ENCODE data around the gene OGFOD3.
A peak's percentile ranks its signal among the peaks of the same experiment; 100 is the strongest.

Gene OGFOD3

DNA sequence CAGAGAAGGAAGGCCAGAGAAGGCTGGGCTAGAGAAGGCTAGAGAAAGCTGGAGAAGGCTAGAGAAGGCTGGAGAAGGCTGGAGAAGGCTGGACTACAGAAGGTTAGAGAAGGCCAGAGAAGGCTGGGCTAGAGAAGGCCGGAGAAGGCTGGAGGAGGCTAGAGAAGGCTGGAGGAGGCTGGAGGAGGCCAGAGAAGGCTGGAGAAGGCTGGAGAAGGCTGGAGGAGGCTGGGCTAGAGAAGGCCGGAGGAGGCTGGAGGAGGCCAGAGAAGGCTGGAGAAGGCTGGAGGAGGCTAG is 6.4 kb upstream of the OGFOD3 start:
- DNase-seq (ENCODE audit: low read depth), result no peak
- no peak overlapping the region for H3K4me3 ChIP-seq (ENCODE audit: low read depth, low read length)
- TF ChIP-seq POLR2A (IDR thresholded peaks at IDR 0.05; ENCODE audit: extremely low read depth, insufficient read length), result no peak
- TF ChIP-seq, protein P1, sequence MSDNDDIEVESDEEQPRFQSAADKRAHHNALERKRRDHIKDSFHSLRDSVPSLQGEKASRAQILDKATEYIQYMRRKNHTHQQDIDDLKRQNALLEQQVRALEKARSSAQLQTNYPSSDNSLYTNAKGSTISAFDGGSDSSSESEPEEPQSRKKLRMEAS (IDR thresholded peaks at IDR 0.05; ENCODE audit: low read depth, low read length), result no peak
- TF ChIP-seq, protein P2, sequence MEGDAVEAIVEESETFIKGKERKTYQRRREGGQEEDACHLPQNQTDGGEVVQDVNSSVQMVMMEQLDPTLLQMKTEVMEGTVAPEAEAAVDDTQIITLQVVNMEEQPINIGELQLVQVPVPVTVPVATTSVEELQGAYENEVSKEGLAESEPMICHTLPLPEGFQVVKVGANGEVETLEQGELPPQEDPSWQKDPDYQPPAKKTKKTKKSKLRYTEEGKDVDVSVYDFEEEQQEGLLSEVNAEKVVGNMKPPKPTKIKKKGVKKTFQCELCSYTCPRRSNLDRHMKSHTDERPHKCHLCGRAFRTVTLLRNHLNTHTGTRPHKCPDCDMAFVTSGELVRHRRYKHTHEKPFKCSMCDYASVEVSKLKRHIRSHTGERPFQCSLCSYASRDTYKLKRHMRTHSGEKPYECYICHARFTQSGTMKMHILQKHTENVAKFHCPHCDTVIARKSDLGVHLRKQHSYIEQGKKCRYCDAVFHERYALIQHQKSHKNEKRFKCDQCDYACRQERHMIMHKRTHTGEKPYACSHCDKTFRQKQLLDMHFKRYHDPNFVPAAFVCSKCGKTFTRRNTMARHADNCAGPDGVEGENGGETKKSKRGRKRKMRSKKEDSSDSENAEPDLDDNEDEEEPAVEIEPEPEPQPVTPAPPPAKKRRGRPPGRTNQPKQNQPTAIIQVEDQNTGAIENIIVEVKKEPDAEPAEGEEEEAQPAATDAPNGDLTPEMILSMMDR (IDR thresholded peaks at IDR 0.05; ENCODE audit: low read depth, low read length), result no peak
- no peak for TF ChIP-seq MYC (IDR thresholded peaks at IDR 0.05; ENCODE audit: low read depth, low read length)

DNA sequence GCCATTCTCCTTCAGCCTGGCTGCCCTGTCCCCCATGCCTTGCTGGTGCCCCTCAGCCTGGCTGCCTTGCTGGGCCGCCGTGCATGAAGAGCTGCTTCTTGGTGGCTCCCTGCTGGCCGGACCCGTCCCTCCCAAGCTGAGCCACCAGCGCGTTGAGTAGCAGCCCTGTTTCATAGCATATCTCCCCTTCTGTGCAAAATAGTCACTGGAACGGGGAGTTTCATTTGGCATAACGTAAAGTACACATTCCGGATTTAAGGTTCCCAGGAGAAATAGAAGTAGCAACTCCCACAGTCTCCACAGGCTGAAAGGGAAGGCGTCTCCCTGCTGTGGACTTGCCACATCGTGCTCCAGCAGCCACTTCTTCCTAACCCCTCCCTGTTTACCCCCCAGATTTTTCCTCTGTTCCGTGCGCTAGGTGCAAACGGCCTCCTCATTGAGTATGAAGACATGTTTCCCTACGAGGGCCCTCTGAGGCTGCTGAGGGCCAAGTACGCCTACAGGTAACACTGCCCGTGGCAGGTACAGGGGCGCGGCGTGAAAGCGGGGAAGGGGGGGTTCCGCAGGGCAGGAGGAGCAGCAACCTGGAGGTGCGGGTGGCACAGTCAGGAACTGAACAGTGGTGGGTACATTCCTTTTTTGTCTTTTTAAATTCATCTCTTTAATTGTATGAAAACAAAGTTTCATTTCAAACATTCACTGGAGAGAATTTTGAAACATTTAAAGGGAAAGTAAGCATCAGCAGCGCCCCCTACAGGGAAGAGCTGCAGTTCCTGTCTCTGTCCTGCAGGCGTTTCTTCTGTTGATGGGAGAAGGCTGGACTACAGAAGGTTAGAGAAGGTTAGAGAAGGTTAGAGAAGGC is 5.8 kb upstream of the OGFOD3 start:
- no peak overlapping the region for H3K4me3 ChIP-seq (ENCODE audit: low read depth, low read length)
- peak; percentile 72 for DNase-seq (ENCODE audit: low read depth)
- no peak for TF ChIP-seq POLR2A (IDR thresholded peaks at IDR 0.05; ENCODE audit: extremely low read depth, insufficient read length)
- TF ChIP-seq, protein P2 (IDR thresholded peaks at IDR 0.05; ENCODE audit: low read depth, low read length), result peak; percentile 90

DNA sequence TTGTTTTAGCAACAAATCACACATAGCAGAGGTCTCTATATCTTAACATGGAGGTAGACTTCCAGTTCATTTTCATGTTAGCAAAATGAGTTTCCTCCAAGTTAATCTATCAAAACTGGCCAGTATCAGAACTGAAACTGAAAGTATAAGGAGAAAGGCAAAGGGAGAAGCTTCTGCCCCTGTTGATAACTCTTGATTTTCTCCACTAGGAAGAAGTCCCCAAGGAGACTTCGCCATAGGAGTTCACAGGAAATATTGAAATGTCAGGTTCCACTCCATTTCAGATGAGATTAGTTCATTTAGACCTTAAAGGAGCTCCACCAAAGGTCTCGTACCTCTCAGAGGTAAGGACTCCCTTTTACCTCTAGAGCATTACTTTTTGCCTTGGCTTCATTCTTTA is 1.2 kb upstream of the OGFOD3 start:
- TF ChIP-seq MYC (IDR thresholded peaks at IDR 0.05; ENCODE audit: low read depth, low read length), result no peak
- TF ChIP-seq, protein P1 (IDR thresholded peaks at IDR 0.05; ENCODE audit: low read depth, low read length), result no peak
- TF ChIP-seq POLR2A (IDR thresholded peaks at IDR 0.05; ENCODE audit: extremely low read depth, insufficient read length), result no peak
- TF ChIP-seq, protein P2 (IDR thresholded peaks at IDR 0.05; ENCODE audit: low read depth, low read length), result no peak
- peak overlapping the region; percentile 77 for H3K4me3 ChIP-seq (ENCODE audit: low read depth, low read length)
- no peak for DNase-seq (ENCODE audit: low read depth)

DNA sequence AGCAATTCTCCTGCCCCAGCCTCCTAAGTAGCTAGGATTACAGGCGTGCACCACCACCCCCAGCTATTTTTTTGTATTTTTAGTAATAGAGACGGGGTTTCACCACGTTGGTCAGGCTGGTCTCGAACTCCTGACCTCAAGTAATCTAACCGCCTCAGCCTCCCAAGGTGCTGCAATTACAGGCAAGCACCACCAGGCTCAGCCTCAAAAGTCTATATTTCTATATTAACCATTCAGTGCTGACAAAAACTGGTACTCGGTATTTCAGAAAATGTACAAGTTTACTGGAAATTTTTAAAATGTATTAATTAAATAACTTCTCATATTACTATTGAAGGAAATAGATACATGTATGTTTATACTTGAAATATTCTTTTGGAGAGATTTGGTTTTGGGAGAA is 1.6 kb downstream of the OGFOD3 start:
- no peak for DNase-seq (ENCODE audit: low read depth)
- TF ChIP-seq, protein P2 (IDR thresholded peaks at IDR 0.05; ENCODE audit: low read depth, low read length), result peak; percentile 16
- TF ChIP-seq MYC (IDR thresholded peaks at IDR 0.05; ENCODE audit: low read depth, low read length), result no peak
- H3K4me3 ChIP-seq (ENCODE audit: low read depth, low read length), result no peak overlapping the region

DNA sequence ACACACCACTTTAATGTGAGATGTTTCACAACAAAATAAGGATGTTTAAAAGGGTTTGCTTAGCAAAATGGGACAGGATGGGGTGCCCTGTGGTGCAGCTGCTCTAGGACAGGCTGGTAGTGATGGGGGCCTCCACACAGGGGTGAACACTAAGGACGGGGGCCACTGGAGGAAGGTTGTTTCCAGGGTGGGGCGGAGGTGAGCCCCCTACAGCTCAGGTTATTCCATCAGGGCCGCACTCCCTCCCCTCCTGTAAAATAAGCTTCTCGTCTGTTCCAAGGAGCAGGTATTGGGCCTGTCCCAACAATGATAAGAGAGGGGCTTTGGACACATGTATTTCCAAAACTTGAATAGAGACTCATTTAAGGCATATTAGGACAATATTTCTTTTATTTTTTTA is 2.1 kb downstream of the OGFOD3 start:
- TF ChIP-seq, protein P1 (IDR thresholded peaks at IDR 0.05; ENCODE audit: low read depth, low read length), result no peak
- TF ChIP-seq, protein P2 (IDR thresholded peaks at IDR 0.05; ENCODE audit: low read depth, low read length), result no peak
- no peak for TF ChIP-seq MYC (IDR thresholded peaks at IDR 0.05; ENCODE audit: low read depth, low read length)
- TF ChIP-seq POLR2A (IDR thresholded peaks at IDR 0.05; ENCODE audit: extremely low read depth, insufficient read length), result no peak
- no peak for DNase-seq (ENCODE audit: low read depth)
- H3K4me3 ChIP-seq (ENCODE audit: low read depth, low read length), result no peak overlapping the region

DNA sequence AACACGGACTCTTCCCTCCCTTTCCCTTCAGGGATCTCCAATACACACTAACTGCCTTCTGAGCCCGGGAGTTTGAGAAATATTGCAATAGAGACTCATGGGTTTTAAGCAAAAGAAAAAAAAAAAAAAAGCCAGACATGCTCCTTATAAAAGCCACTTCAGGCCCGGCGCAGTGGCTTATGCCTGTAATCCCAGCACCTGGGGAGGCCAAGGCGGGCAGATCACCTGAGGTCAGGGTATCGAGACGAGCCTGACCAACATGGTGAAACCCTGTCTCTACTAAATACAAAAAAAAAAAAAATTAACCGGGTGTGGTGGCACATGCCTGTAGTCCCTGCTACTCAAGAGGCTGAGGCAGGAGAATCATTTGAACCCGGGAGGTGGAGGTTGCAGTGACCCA is 2.6 kb downstream of the OGFOD3 start:
- TF ChIP-seq, protein P1 (IDR thresholded peaks at IDR 0.05; ENCODE audit: low read depth, low read length), result no peak
- TF ChIP-seq POLR2A (IDR thresholded peaks at IDR 0.05; ENCODE audit: extremely low read depth, insufficient read length), result no peak
- TF ChIP-seq, protein P2 (IDR thresholded peaks at IDR 0.05; ENCODE audit: low read depth, low read length), result no peak
- no peak for TF ChIP-seq MYC (IDR thresholded peaks at IDR 0.05; ENCODE audit: low read depth, low read length)
- DNase-seq (ENCODE audit: low read depth), result no peak
- H3K4me3 ChIP-seq (ENCODE audit: low read depth, low read length), result no peak overlapping the region
